Epithelial cell of proximal tubule (primary cell): ENCODE data around the gene LPIN2. TPM values are rescaled to one million over a fixed set of nuclear protein-coding genes. Genes with fewer than 3 reads are reported as not detected.

ENCODE experiments used
- DNase-seq: peaks from one replicate; pipeline ENCODE4 v3.0.0-alpha.2; 2011; ENCODE audit warnings: low read depth
- H3K4me3 ChIP-seq: 2 replicates; pipeline ENCODE4 v1.5.1; 2011; ENCODE audit warnings: low read depth, mild to moderate bottlenecking, low read length
- total RNA-seq: library from RNA; depleted of rRNA; stranded (reverse); fragments of >200 nt; gene quantifications from 2 replicates; pipeline ENCODE4 v1.2.3, GENCODE V29; 2015
- TF ChIP-seq, protein P1 (sequence below): conservative IDR thresholded peaks from 2 replicates; pipeline ENCODE4 v1.5.1; 2012; ENCODE audit warnings: low read depth, mild to moderate bottlenecking, low read length

The LPIN2 gene
- total RNA-seq, 1 donor from 2014 or later: 18.2 TPM

DNA sequence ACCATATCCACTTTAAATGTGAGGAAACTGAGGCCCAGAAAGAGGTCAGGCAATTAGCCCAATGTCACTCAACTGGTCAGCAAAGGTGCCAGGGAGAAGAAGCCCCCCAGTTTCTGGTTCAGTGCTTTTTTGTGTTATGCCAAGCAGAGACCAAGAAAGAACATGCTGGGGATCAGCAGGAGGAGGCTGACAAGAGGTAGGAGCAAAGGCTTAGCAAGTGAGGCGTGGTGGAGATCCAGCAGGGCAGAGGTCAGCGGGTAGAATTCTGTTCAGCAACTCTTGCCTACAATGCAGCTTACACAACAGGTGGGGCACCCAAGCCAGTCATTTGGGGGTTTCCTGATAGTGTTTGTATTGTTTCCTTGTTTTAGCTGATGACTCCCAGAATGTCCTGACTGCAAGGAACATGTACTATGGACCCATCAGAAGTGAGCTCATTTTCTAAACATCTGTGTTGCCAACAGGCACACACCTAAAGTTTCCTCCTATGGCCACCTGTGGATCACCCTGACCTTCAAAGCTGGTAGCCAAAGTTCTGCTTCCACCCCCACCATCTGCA, 28.2 kb downstream of the LPIN2 start:
- DNase-seq: peak; percentile 89
- TF ChIP-seq, protein P1, sequence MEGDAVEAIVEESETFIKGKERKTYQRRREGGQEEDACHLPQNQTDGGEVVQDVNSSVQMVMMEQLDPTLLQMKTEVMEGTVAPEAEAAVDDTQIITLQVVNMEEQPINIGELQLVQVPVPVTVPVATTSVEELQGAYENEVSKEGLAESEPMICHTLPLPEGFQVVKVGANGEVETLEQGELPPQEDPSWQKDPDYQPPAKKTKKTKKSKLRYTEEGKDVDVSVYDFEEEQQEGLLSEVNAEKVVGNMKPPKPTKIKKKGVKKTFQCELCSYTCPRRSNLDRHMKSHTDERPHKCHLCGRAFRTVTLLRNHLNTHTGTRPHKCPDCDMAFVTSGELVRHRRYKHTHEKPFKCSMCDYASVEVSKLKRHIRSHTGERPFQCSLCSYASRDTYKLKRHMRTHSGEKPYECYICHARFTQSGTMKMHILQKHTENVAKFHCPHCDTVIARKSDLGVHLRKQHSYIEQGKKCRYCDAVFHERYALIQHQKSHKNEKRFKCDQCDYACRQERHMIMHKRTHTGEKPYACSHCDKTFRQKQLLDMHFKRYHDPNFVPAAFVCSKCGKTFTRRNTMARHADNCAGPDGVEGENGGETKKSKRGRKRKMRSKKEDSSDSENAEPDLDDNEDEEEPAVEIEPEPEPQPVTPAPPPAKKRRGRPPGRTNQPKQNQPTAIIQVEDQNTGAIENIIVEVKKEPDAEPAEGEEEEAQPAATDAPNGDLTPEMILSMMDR: no peak
- no peak overlapping the region for H3K4me3 ChIP-seq

DNA sequence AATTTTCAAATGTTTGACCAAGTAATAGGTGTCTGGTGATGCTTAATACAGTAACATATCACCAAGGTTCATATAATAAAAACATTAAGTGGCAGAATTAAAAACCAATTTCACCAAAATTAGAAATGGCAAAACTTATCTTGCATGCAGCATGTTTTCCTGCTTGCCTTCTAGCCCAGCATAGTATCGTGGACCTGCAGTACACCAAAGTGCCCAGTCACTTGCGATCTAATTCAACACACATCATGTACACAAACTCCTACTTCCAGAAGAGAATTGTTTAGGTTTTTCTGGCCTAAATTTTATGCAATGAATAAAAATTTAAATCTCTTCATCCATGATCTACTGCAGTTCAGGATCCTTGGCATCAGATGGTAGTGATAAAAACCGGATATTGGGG, 28.9 kb downstream of the LPIN2 start:
- TF ChIP-seq, protein P1: no peak
- H3K4me3 ChIP-seq: no peak overlapping the region
- DNase-seq: no peak

DNA sequence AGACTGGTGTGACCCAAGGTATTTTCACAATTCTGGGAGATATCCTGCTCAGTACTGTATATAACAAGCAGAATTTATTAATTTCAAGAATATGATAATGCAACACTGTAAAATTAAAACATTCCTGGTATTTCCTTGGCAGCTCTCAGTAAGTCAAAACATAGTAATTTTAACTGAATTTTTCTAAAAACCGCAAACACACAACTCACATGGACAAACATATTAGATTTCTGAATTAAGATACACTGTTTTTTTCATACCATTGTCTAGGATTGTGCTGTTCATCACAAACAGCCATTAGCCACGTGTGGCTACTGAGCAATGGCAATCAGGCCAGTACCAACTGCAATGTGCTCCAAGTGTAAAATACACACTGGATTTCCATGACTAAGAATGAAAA, 29.6 kb downstream of the LPIN2 start:
- TF ChIP-seq, protein P1: no peak
- no peak overlapping the region for H3K4me3 ChIP-seq
- DNase-seq: no peak

DNA sequence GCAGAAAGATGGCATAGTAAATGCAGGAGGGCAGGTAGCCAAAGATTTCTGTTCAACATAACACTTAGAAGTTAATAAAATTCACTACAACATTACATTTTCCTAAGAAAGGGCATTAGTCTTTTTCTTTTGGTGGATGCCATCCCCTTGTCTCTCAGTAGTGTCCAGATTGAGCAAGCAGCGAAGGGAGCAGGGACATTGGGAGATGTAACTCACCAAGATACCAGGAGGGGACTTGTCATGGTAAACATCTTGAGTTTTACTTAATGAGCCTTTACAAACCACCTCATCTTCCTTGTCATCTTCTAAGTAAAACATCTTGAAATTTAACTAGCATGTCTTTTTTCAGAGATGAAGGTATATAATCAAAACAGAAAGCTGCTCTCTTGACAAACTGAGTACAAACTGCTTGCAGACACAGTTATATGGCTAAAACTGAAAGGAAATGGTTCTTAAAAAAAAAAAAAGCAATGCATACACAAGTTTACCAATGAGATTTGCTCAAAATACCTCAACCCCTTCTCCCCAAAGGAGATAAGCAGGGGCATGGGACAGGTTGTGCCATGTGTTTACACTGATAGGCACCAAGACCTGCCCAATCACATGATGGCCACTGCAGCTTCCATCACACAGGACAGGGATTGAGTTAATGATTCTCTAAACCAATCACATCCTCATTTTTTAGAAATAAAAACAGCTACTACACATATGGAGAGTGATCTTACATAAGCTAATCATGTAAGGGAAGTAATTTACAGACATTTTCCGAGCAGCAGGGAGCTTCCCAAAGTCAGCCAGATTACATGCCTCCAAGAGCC, 30.3 kb downstream of the LPIN2 start:
- DNase-seq: no peak
- TF ChIP-seq, protein P1: no peak
- no peak overlapping the region for H3K4me3 ChIP-seq

DNA sequence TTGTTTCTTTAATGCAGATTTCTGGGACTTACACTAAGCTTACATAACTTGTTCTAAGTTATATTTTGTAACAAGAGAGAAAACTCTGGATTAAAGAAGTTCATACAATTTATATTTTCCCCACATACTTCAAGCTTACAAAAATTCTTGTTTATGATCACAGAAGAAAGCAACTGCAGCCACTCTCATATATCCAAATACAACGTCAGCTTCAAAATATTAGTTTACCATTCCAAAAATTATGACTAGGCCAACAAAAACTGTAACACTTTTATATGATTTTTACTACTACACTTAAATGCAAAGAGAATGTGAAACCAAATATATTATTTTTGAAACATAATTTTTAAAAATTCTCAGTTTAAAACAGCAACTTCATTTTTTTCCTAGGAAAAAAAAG, 30.9 kb downstream of the LPIN2 start:
- DNase-seq: no peak
- TF ChIP-seq, protein P1: no peak
- H3K4me3 ChIP-seq: no peak overlapping the region

DNA sequence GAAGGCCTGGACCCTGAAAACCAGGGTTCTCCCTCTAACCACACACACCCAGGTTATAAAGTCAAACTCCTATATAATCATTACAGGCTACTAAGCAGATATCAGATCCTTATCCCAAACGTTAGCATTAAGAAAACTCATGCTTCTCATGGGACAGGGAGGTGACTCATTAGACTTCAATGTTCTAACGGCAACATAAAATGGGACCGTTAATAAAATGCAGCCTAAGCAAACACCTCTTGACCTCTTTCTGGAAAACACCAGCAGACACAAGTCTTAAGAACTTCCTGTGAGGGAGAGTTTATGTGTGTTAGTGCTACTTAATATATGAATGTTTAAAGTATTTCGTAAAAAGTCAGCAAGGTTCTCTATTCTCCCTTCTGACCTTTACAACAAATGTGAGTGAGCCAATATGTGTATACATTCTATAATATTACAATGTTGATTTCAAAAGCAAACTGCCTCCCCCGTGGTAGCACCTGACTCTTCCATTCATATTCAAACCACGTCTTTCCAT, 31.7 kb downstream of the LPIN2 start:
- TF ChIP-seq, protein P1: no peak
- peak; percentile 99 for DNase-seq
- peak overlapping the region; percentile 12 for H3K4me3 ChIP-seq
